GM12878 (cell line): ENCODE measurements around the gene ELOA2. TPM values are rescaled to one million over a fixed set of nuclear protein-coding genes. Genes with fewer than 3 reads are reported as not detected.

Source experiments
- CREB1 ChIP-seq: IDR thresholded peaks from 2 replicates; pipeline ENCODE4 v1.6.1; 2012; ENCODE audit warnings: low read depth, mild to moderate bottlenecking, inconsistent platforms
- FOXM1 ChIP-seq: IDR thresholded peaks from 2 replicates; pipeline ENCODE4 v1.6.1; 2012; ENCODE audit warnings: low read depth, mild to moderate bottlenecking, inconsistent platforms, low read length, moderate library complexity
- RFX5 ChIP-seq: IDR thresholded peaks from 2 replicates; pipeline ENCODE4 v1.6.1; 2011; ENCODE audit warnings: low read depth, low read length, improper control_type of control experiment
- RUNX3 ChIP-seq: IDR thresholded peaks from 2 replicates; pipeline ENCODE4 v1.6.1; 2012; ENCODE audit warnings: low read length, inconsistent platforms
- TARDBP ChIP-seq: IDR thresholded peaks from 2 replicates; pipeline ENCODE4 v1.6.1; 2016; ENCODE audit warnings: borderline replicate concordance
- TCF3 ChIP-seq: IDR thresholded peaks from 2 replicates; pipeline ENCODE4 v1.6.1; 2012; ENCODE audit warnings: low read depth, mild to moderate bottlenecking, low read length, borderline replicate concordance; ENCODE audit not compliant: insufficient read depth
- polyA plus RNA-seq, 11 experiments: library from polyadenylated mRNA; depleted of rRNA in 4 of 11; unstranded in 6 of 11; stranded (reverse) in 5 of 11; fragments of >200 nt; fragmentation: Nextera tagmentation in 4 of 11; fragmentation: Illumina TruSeq in 1 of 11; extraction: Ambion mirVana in 4 of 11; extraction: Trizol in 1 of 11; gene quantifications; 1 replicate in 1 of 11; 2 replicates in 10 of 11; pipeline versions ENCODE4 v1.2.1 to v1.2.3, GENCODE V29; 2011 to 2016; ENCODE audit warnings: inconsistent platforms in 2 of 11, missing spikeins in 2 of 11, low read depth in 1 of 11
- total RNA-seq, 4 experiments: library from RNA; depleted of rRNA in 3 of 4; stranded (reverse); fragments of >200 nt in 3 of 4; fragmentation: Illumina TruSeq in 1 of 4; extraction: Trizol in 1 of 4; gene quantifications; 2 replicates each; pipeline versions ENCODE4 v1.2.1 to v1.2.3, GENCODE V29; 2013 to 2021
- TF ChIP-seq, protein P1 (sequence below): fragments of 450-650 bp; IDR thresholded peaks from 2 replicates; pipeline ENCODE4 v1.6.1; 2017; ENCODE audit warnings: antibody characterized with exemption, mild to moderate bottlenecking, moderate library complexity
- TF ChIP-seq, protein P2 (sequence below): fragments of 450-650 bp; IDR thresholded peaks from 2 replicates; pipeline ENCODE4 v1.6.1; 2016; ENCODE audit warnings: mild to moderate bottlenecking
- TF ChIP-seq, protein P3 (sequence below): IDR thresholded peaks from 2 replicates; pipeline ENCODE4 v1.6.1; 2011; ENCODE audit warnings: low read depth, low read length, improper control_type of control experiment, borderline replicate concordance

ELOA2 gene
- total and polyA plus RNA-seq, 10 of the 15 experiments (the other 5 are each of a cell fraction or from before 2014, with no cell fraction given), result not detected

DNA sequence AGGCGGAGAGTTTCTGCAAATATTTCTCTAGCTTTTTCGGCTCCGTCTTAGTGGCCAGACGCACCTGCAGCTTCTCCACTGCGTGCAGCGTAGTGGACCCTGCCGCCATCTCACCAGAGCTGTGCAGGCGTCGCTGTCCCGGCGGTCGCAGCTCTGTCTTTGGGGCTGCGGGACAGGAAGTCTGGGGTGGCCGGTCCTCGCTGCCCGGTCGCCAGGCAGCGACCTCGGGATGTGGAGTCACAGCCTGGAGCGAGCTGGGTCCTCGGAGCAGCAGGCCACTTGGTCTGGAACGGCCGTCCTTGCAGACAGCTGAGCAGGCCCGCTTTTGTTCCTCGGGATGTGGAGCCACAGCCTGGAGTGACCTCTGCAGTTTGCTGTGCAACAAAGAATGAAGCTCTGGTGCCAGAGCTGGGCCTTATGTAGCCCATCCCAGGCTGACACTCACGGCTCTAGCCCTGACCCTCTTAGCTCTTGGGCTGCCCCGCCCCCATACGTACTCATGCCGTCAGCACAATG lies at the start of gene ELOA2 (continued):
- TF ChIP-seq, protein P1, sequence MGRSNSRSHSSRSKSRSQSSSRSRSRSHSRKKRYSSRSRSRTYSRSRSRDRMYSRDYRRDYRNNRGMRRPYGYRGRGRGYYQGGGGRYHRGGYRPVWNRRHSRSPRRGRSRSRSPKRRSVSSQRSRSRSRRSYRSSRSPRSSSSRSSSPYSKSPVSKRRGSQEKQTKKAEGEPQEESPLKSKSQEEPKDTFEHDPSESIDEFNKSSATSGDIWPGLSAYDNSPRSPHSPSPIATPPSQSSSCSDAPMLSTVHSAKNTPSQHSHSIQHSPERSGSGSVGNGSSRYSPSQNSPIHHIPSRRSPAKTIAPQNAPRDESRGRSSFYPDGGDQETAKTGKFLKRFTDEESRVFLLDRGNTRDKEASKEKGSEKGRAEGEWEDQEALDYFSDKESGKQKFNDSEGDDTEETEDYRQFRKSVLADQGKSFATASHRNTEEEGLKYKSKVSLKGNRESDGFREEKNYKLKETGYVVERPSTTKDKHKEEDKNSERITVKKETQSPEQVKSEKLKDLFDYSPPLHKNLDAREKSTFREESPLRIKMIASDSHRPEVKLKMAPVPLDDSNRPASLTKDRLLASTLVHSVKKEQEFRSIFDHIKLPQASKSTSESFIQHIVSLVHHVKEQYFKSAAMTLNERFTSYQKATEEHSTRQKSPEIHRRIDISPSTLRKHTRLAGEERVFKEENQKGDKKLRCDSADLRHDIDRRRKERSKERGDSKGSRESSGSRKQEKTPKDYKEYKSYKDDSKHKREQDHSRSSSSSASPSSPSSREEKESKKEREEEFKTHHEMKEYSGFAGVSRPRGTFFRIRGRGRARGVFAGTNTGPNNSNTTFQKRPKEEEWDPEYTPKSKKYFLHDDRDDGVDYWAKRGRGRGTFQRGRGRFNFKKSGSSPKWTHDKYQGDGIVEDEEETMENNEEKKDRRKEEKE, result no peak
- TF ChIP-seq FOXM1 (no peak), CREB1 (no peak), TARDBP (no peak), RUNX3 (no peak), RFX5 (no peak), TCF3 (no peak)
- TF ChIP-seq, protein P2, sequence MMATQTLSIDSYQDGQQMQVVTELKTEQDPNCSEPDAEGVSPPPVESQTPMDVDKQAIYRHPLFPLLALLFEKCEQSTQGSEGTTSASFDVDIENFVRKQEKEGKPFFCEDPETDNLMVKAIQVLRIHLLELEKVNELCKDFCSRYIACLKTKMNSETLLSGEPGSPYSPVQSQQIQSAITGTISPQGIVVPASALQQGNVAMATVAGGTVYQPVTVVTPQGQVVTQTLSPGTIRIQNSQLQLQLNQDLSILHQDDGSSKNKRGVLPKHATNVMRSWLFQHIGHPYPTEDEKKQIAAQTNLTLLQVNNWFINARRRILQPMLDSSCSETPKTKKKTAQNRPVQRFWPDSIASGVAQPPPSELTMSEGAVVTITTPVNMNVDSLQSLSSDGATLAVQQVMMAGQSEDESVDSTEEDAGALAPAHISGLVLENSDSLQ, result no peak
- TF ChIP-seq, protein P3, sequence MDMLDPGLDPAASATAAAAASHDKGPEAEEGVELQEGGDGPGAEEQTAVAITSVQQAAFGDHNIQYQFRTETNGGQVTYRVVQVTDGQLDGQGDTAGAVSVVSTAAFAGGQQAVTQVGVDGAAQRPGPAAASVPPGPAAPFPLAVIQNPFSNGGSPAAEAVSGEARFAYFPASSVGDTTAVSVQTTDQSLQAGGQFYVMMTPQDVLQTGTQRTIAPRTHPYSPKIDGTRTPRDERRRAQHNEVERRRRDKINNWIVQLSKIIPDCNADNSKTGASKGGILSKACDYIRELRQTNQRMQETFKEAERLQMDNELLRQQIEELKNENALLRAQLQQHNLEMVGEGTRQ, result no peak
